ENCODE results near the gene C1orf232. TPM values are rescaled to one million over a fixed set of nuclear protein-coding genes. Genes with fewer than 3 reads are reported as not detected.

The C1orf232 gene
- total and polyA plus RNA-seq, 2 of the 13 experiments (the other 11 are each of a cell fraction or from before 2014, with no cell fraction given): not detected

DNA sequence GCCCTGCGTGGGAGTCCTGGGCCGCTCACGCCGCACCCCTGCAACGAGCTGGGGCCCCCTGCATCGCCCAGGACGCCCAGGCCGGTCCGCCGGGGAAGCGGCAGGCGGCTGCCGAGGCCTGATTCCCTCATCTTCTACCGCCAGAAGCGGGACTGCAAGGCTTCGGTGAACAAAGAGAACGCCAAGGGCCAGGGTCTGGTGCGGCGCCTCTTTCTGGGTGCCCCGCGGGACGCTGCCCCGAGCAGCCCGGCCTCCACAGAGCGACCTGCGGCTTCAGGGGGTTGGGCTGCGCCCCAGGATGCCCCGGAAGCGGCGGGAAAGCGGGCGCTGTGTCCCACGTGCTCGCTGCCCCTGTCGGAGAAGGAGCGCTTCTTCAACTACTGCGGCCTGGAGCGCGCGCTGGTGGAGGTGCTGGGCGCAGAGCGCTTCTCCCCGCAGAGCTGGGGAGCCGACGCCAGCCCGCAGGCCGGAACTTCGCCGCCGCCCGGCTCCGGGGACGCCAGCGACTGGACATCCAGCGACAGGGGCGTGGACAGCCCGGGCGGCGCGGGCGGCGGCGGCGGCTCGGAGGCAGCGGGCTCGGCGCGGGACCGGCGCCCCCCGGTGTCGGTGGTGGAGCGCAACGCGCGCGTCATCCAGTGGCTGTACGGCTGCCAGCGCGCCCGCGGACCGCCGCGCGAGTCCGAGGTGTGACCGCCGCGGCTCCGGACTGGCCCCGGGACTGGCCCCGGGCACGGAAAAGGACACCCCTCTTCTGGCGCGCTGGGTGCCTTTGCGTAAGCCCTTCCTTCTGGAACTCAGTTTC, 7.1 kb downstream of the C1orf232 start (continued):
- TF ChIP-seq, protein P1, sequence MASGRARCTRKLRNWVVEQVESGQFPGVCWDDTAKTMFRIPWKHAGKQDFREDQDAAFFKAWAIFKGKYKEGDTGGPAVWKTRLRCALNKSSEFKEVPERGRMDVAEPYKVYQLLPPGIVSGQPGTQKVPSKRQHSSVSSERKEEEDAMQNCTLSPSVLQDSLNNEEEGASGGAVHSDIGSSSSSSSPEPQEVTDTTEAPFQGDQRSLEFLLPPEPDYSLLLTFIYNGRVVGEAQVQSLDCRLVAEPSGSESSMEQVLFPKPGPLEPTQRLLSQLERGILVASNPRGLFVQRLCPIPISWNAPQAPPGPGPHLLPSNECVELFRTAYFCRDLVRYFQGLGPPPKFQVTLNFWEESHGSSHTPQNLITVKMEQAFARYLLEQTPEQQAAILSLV (CRISPR knock-in tag; IDR thresholded peaks at IDR 0.05; ENCODE audit: borderline replicate concordance): peak; percentile 68; the same call in 1 of the 2 replicates
- TF ChIP-seq, protein P2, sequence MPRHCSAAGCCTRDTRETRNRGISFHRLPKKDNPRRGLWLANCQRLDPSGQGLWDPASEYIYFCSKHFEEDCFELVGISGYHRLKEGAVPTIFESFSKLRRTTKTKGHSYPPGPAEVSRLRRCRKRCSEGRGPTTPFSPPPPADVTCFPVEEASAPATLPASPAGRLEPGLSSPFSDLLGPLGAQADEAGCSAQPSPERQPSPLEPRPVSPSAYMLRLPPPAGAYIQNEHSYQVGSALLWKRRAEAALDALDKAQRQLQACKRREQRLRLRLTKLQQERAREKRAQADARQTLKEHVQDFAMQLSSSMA (CRISPR knock-in tag; IDR thresholded peaks at IDR 0.05): 0 out of 2 replicates have a peak, but pooled peaks have one; percentile 56
- TF ChIP-seq ZNF879 (CRISPR knock-in tag; IDR thresholded peaks at IDR 0.05) (0 out of 2 replicates have a peak, but pooled peaks have one; percentile 39), ARNT (IDR thresholded peaks at IDR 0.05) (no peak), MAF1 (CRISPR knock-in tag; IDR thresholded peaks at IDR 0.05; ENCODE audit: borderline replicate concordance) (no peak), CENPX (CRISPR knock-in tag; IDR thresholded peaks at IDR 0.05) (no peak), NKX3-1 (CRISPR knock-in tag; IDR thresholded peaks at IDR 0.05) (0 out of 2 replicates have a peak, but pooled peaks have one; percentile 28), ZNF703 (CRISPR knock-in tag; IDR thresholded peaks at IDR 0.05; ENCODE audit: borderline replicate concordance) (0 out of 2 replicates have a peak, but pooled peaks have one; percentile 37), ZNF350 (CRISPR knock-in tag; IDR thresholded peaks at IDR 0.05; ENCODE audit: borderline replicate concordance, low read depth) (no peak), NFKB2 (CRISPR knock-in tag; IDR thresholded peaks at IDR 0.05; ENCODE audit: borderline replicate concordance) (peak; percentile 39; the same call in 1 of the 2 replicates), RNF2 (conservative IDR thresholded peaks at IDR 0.05; ENCODE audit: low read depth) (peak; percentile 72; the same call in 1 of the 2 replicates), NFE2L2 (IDR thresholded peaks at IDR 0.05; ENCODE audit: low read length) (no peak), ZNF30 (CRISPR knock-in tag; IDR thresholded peaks at IDR 0.05) (no peak), SMAD3 (CRISPR knock-in tag; IDR thresholded peaks at IDR 0.05) (no peak), ZNF768 (CRISPR knock-in tag; IDR thresholded peaks at IDR 0.05) (no peak), REXO4 (CRISPR knock-in tag; IDR thresholded peaks at IDR 0.05; ENCODE audit: borderline replicate concordance) (no peak), CBX2 (IDR thresholded peaks at IDR 0.05; ENCODE audit: low read depth, low read length) (no peak), CBX2 (CRISPR knock-in tag; IDR thresholded peaks at IDR 0.05; ENCODE audit: low read depth) (no peak), RFX3 (CRISPR knock-in tag; IDR thresholded peaks at IDR 0.05) (no peak), ZNF589 (CRISPR knock-in tag; conservative IDR thresholded peaks at IDR 0.05) (0 out of 2 replicates have a peak, but pooled peaks have one; percentile 14), ZFP62 (CRISPR knock-in tag; IDR thresholded peaks at IDR 0.05) (no peak), ZNF251 (CRISPR knock-in tag; IDR thresholded peaks at IDR 0.05) (no peak)
- TF ChIP-seq, protein P3, sequence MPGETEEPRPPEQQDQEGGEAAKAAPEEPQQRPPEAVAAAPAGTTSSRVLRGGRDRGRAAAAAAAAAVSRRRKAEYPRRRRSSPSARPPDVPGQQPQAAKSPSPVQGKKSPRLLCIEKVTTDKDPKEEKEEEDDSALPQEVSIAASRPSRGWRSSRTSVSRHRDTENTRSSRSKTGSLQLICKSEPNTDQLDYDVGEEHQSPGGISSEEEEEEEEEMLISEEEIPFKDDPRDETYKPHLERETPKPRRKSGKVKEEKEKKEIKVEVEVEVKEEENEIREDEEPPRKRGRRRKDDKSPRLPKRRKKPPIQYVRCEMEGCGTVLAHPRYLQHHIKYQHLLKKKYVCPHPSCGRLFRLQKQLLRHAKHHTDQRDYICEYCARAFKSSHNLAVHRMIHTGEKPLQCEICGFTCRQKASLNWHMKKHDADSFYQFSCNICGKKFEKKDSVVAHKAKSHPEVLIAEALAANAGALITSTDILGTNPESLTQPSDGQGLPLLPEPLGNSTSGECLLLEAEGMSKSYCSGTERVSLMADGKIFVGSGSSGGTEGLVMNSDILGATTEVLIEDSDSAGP (CRISPR knock-in tag; IDR thresholded peaks at IDR 0.05; ENCODE audit: borderline replicate concordance): no peak; the same call in 1 of the 2 replicates
- TF ChIP-seq, protein P4, sequence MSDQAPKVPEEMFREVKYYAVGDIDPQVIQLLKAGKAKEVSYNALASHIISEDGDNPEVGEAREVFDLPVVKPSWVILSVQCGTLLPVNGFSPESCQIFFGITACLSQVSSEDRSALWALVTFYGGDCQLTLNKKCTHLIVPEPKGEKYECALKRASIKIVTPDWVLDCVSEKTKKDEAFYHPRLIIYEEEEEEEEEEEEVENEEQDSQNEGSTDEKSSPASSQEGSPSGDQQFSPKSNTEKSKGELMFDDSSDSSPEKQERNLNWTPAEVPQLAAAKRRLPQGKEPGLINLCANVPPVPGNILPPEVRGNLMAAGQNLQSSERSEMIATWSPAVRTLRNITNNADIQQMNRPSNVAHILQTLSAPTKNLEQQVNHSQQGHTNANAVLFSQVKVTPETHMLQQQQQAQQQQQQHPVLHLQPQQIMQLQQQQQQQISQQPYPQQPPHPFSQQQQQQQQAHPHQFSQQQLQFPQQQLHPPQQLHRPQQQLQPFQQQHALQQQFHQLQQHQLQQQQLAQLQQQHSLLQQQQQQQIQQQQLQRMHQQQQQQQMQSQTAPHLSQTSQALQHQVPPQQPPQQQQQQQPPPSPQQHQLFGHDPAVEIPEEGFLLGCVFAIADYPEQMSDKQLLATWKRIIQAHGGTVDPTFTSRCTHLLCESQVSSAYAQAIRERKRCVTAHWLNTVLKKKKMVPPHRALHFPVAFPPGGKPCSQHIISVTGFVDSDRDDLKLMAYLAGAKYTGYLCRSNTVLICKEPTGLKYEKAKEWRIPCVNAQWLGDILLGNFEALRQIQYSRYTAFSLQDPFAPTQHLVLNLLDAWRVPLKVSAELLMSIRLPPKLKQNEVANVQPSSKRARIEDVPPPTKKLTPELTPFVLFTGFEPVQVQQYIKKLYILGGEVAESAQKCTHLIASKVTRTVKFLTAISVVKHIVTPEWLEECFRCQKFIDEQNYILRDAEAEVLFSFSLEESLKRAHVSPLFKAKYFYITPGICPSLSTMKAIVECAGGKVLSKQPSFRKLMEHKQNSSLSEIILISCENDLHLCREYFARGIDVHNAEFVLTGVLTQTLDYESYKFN (CRISPR knock-in tag; conservative IDR thresholded peaks at IDR 0.05): no peak

Data from HepG2 (cell line).